A549 (cell line): ENCODE results near the gene BAHCC1. TPM values are rescaled to one million over a fixed set of nuclear protein-coding genes. Genes with fewer than 3 reads are reported as not detected.

Source experiments
- CBX2 ChIP-seq: fragments of 200-600 bp; sonication (generic); IDR thresholded peaks from 2 replicates; pipeline ENCODE4 v1.6.1; 2016; ENCODE audit warnings: low read depth, mild to moderate bottlenecking, borderline replicate concordance
- CHD2 ChIP-seq: fragments of 150-350 bp; IDR thresholded peaks from 2 replicates; pipeline ENCODE4 v1.6.1; 2014; ENCODE audit warnings: low read length; ENCODE audit not compliant: partially characterized antibody
- EHF ChIP-seq: fragments of 250-450 bp; sonication (Bioruptor Pico); IDR thresholded peaks from 2 replicates; pipeline ENCODE4 v1.5.0; 2020; ENCODE audit warnings: mild to moderate bottlenecking
- EHMT2 ChIP-seq: fragments of 200-600 bp; sonication (generic); IDR thresholded peaks from 2 replicates; pipeline ENCODE4 v1.6.1; 2016; ENCODE audit warnings: antibody characterized with exemption, low read depth, mild to moderate bottlenecking, moderate library complexity
- ESRRA ChIP-seq: fragments of 150-350 bp; IDR thresholded peaks from 2 replicates; pipeline ENCODE4 v1.6.1; 2014; ENCODE audit warnings: mild to moderate bottlenecking, low read length, borderline replicate concordance
- FOSB ChIP-seq: fragments of 250-450 bp; sonication (Bioruptor Pico); IDR thresholded peaks from 2 replicates; pipeline ENCODE4 v1.5.0; 2020; ENCODE audit warnings: mild to moderate bottlenecking, moderate library complexity
- FOSL2 ChIP-seq, 2 experiments: fragments of 450-650 bp in 1 of 2; fragments of >200 bp in 1 of 2; sonication (Bioruptor Twin) in 1 of 2; formaldehyde crosslinking; IDR thresholded peaks; 2 replicates each; pipeline versions ENCODE4 v1.5.0 to v1.6.1; 2016 to 2020; ENCODE audit warnings: mild to moderate bottlenecking in 1 of 2, moderate library complexity in 1 of 2
- GATA3 ChIP-seq: IDR thresholded peaks from 2 replicates; pipeline ENCODE4 v1.6.1; 2012; ENCODE audit warnings: borderline replicate concordance
- HDAC2 ChIP-seq: fragments of 200-600 bp; sonication (generic); IDR thresholded peaks from 2 replicates; pipeline ENCODE4 v1.6.1; 2016
- HOXA7 ChIP-seq: fragments of 250-450 bp; sonication (Bioruptor Pico); IDR thresholded peaks from 2 replicates; pipeline ENCODE4 v1.5.0; 2020; ENCODE audit warnings: mild to moderate bottlenecking, moderate library complexity
- HOXB13 ChIP-seq: fragments of 250-450 bp; sonication (Bioruptor Pico); IDR thresholded peaks from 2 replicates; pipeline ENCODE4 v1.5.0; 2020; ENCODE audit warnings: low read depth, mild to moderate bottlenecking, moderate library complexity
- HOXB5 ChIP-seq: fragments of 250-450 bp; sonication (Bioruptor Pico); IDR thresholded peaks from 2 replicates; pipeline ENCODE4 v1.5.0; 2020; ENCODE audit warnings: mild to moderate bottlenecking, moderate library complexity
- KDM1A ChIP-seq: fragments of 200-600 bp; sonication (generic); IDR thresholded peaks from 2 replicates; pipeline ENCODE4 v1.6.1; 2016; ENCODE audit warnings: low read depth, mild to moderate bottlenecking
- KDM5A ChIP-seq: fragments of 200-600 bp; sonication (generic); IDR thresholded peaks from 2 replicates; pipeline ENCODE4 v1.6.1; 2016; ENCODE audit warnings: antibody characterized with exemption, mild to moderate bottlenecking
- MAZ ChIP-seq: fragments of 150-350 bp; IDR thresholded peaks from 2 replicates; pipeline ENCODE4 v1.6.1; 2014; ENCODE audit warnings: antibody characterized with exemption, low read depth, low read length, borderline replicate concordance
- NFE2L2 ChIP-seq: fragments of 150-350 bp; conservative IDR thresholded peaks from 2 replicates; pipeline ENCODE4 v1.6.1; 2014; ENCODE audit warnings: low read length
- NPAS2 ChIP-seq: fragments of 250-450 bp; sonication (Bioruptor Pico); IDR thresholded peaks from 2 replicates; pipeline ENCODE4 v1.8.0; 2022; ENCODE audit warnings: mild to moderate bottlenecking, moderate library complexity, borderline replicate concordance
- NR3C1 ChIP-seq: fragments of >200 bp; sonication (Bioruptor Twin); formaldehyde crosslinking; IDR thresholded peaks from 3 replicates; pipeline ENCODE4 v1.6.1; 2017
- PHF8 ChIP-seq: fragments of 200-600 bp; sonication (generic); IDR thresholded peaks from 2 replicates; pipeline ENCODE4 v1.6.1; 2016; ENCODE audit warnings: low read depth, mild to moderate bottlenecking, antibody characterized with exemption, moderate library complexity, borderline replicate concordance
- RARB ChIP-seq: fragments of 250-450 bp; sonication (Bioruptor Pico); IDR thresholded peaks from 2 replicates; pipeline ENCODE4 v1.8.0; 2021; ENCODE audit warnings: mild to moderate bottlenecking, moderate library complexity
- RCOR1 ChIP-seq: fragments of 150-350 bp; IDR thresholded peaks from 2 replicates; pipeline ENCODE4 v1.6.1; 2014; ENCODE audit warnings: antibody characterized with exemption, low read length, low read depth
- SREBF2 ChIP-seq: fragments of 450-650 bp; IDR thresholded peaks from 2 replicates; pipeline ENCODE4 v1.6.1; 2014; ENCODE audit warnings: mild to moderate bottlenecking, moderate library complexity
- TP53 ChIP-seq: fragments of 250-450 bp; sonication (Bioruptor Pico); IDR thresholded peaks from 2 replicates; pipeline ENCODE4 v1.5.0; 2021; ENCODE audit warnings: mild to moderate bottlenecking, moderate library complexity
- ZC3H11A ChIP-seq: fragments of 450-650 bp; IDR thresholded peaks from 2 replicates; pipeline ENCODE4 v1.6.1; 2014; ENCODE audit warnings: antibody characterized with exemption, mild to moderate bottlenecking
- ZSCAN20 ChIP-seq: fragments of 250-450 bp; sonication (Bioruptor Pico); IDR thresholded peaks from 2 replicates; pipeline ENCODE4 v1.8.0; 2022; ENCODE audit warnings: mild to moderate bottlenecking, moderate library complexity
- polyA plus RNA-seq, 4 experiments: library from polyadenylated mRNA; depleted of rRNA in 3 of 4; stranded (reverse); fragments of >200 nt; fragmentation: RNase III in 1 of 4; extraction: RNeasy Plus Mini Kit Qiagen cat#74134 plus additional on column Dnase treatment in 1 of 4; gene quantifications; 2 replicates in 3 of 4; 3 replicates in 1 of 4; pipeline ENCODE4 v1.2.3, GENCODE V29; 2011 to 2017
- TF ChIP-seq, protein P1 (sequence below): IDR thresholded peaks from 2 replicates; pipeline ENCODE4 v1.6.1; 2012
- TF ChIP-seq, protein P2 (sequence below): IDR thresholded peaks from 2 replicates; pipeline ENCODE4 v1.6.1; 2012; ENCODE audit warnings: low read depth, borderline replicate concordance
- TF ChIP-seq, protein P3 (sequence below): fragments of 450-650 bp; IDR thresholded peaks from 2 replicates; pipeline ENCODE4 v1.6.1; 2014; ENCODE audit warnings: antibody characterized with exemption
- TF ChIP-seq, protein P4 (sequence below): fragments of 250-450 bp; sonication (Bioruptor Pico); IDR thresholded peaks from 2 replicates; pipeline ENCODE4 v1.5.0; 2020; ENCODE audit warnings: low read depth, mild to moderate bottlenecking, moderate library complexity
- TF ChIP-seq, protein P5 (sequence below): fragments of 250-450 bp; sonication (Bioruptor Pico); IDR thresholded peaks from 2 replicates; pipeline ENCODE4 v1.5.0; 2021; ENCODE audit warnings: mild to moderate bottlenecking, moderate library complexity, borderline replicate concordance

The BAHCC1 gene
- polyA plus RNA-seq, 2 of the 4 experiments (the other 2 are of a cell fraction): 2.6 to 5.8 TPM

DNA sequence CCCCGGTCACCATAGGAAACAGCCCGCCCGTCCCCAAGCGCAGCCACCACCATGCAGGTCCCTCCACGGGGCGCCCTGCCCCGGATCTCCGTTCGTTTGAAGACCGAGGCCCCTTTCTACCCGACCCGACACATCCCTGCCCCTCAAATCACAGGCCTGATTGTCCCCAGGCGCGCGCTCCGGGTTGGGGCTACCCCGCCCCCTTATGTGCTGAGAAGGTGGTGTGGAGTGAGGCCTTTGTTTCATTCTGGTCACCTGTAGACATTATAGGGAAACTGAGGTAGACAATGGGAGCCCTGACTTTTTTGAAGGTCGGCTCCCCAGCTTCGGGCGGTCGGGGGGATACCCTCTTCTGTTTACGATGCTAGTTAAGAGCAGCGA lies 118.1 kb downstream of the BAHCC1 start (continued):
- TF ChIP-seq, protein P1, sequence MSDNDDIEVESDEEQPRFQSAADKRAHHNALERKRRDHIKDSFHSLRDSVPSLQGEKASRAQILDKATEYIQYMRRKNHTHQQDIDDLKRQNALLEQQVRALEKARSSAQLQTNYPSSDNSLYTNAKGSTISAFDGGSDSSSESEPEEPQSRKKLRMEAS: 0 out of 2 replicates have a peak, but pooled peaks have one; percentile 27
- TF ChIP-seq, protein P2, sequence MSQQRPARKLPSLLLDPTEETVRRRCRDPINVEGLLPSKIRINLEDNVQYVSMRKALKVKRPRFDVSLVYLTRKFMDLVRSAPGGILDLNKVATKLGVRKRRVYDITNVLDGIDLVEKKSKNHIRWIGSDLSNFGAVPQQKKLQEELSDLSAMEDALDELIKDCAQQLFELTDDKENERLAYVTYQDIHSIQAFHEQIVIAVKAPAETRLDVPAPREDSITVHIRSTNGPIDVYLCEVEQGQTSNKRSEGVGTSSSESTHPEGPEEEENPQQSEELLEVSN: 0 out of 2 replicates have a peak, but pooled peaks have one; percentile 16
- TF ChIP-seq NPAS2 (CRISPR knock-in tag) (peak; percentile 67; the same call in 1 of the 2 replicates), NFE2L2 (no peak), HOXB13 (CRISPR knock-in tag) (peak; percentile 83), EHF (CRISPR knock-in tag) (peak; percentile 82; the same call in 1 of the 2 replicates), RARB (CRISPR knock-in tag) (peak; percentile 25; the same call in 1 of the 2 replicates), MAZ (0 out of 2 replicates have a peak, but pooled peaks have one; percentile 49), KDM5A (no peak), ZC3H11A (0 out of 2 replicates have a peak, but pooled peaks have one; percentile 5), EHMT2 (no peak), CBX2 (no peak), HDAC2 (no peak), HOXA7 (CRISPR knock-in tag) (no peak; the same call in 1 of the 2 replicates), HOXB5 (CRISPR knock-in tag) (peak; percentile 84; the same call in 1 of the 2 replicates), RCOR1 (no peak), FOSB (peak; percentile 77; the same call in 1 of the 2 replicates), KDM1A (no peak), ZSCAN20 (CRISPR knock-in tag) (no peak), ESRRA (no peak), GATA3 (no peak), TP53 (0 out of 2 replicates have a peak, but pooled peaks have one; percentile 30), PHF8 (no peak; the same call in 1 of the 2 replicates), SREBF2 (no peak), CHD2 (no peak), FOSL2 (IDR thresholded peaks at IDR 0.05) (no peak), FOSL2 (CRISPR knock-in tag; IDR thresholded peaks at IDR 0.05) (no peak), NR3C1 (no peak)
- TF ChIP-seq, protein P3, sequence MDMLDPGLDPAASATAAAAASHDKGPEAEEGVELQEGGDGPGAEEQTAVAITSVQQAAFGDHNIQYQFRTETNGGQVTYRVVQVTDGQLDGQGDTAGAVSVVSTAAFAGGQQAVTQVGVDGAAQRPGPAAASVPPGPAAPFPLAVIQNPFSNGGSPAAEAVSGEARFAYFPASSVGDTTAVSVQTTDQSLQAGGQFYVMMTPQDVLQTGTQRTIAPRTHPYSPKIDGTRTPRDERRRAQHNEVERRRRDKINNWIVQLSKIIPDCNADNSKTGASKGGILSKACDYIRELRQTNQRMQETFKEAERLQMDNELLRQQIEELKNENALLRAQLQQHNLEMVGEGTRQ: no peak
- TF ChIP-seq, protein P4, sequence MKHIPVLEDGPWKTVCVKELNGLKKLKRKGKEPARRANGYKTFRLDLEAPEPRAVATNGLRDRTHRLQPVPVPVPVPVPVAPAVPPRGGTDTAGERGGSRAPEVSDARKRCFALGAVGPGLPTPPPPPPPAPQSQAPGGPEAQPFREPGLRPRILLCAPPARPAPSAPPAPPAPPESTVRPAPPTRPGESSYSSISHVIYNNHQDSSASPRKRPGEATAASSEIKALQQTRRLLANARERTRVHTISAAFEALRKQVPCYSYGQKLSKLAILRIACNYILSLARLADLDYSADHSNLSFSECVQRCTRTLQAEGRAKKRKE: 0 out of 2 replicates have a peak, but pooled peaks have one; percentile 47
- TF ChIP-seq, protein P5, sequence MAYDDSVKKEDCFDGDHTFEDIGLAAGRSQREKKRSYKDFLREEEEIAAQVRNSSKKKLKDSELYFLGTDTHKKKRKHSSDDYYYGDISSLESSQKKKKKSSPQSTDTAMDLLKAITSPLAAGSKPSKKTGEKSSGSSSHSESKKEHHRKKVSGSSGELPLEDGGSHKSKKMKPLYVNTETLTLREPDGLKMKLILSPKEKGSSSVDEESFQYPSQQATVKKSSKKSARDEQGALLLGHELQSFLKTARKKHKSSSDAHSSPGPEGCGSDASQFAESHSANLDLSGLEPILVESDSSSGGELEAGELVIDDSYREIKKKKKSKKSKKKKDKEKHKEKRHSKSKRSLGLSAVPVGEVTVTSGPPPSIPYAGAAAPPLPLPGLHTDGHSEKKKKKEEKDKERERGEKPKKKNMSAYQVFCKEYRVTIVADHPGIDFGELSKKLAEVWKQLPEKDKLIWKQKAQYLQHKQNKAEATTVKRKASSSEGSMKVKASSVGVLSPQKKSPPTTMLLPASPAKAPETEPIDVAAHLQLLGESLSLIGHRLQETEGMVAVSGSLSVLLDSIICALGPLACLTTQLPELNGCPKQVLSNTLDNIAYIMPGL: no peak; the same call in 1 of the 2 replicates
